HepG2 (cell line): ENCODE data around the gene FER1L5. TPM values are rescaled to one million over a fixed set of nuclear protein-coding genes. Genes with fewer than 3 reads are reported as not detected.

Experiments used
- ATAC-seq: fragments of 200-7000 bp; cut with Tn5 transposase; 3 replicates; pipeline ENCODE4 v1.9.1; 2020; ENCODE audit warnings: mild to moderate bottlenecking, moderate library complexity
- BruUV-seq: library from RNA; stranded (reverse); fragments of 400-500 nt; replicated peaks from 2 replicates; lab custom pipeline; 2021; lab: Mats Ljungman, UMichigan
- CTCF ChIA-PET: fragments of 300-600 bp; formaldehyde crosslinking; extraction: SDS; loops from one replicate; lab custom pipeline; 2021; ENCODE audit warnings: low total read pairs, inconsistent platforms, low intra/inter-chr PET ratio; lab: Yijun Ruan, JAX
- POLR2A ChIA-PET: fragments of 350-600 bp; sonication (Branson Sonifier 250); formaldehyde crosslinking; loops from one replicate; lab custom pipeline; 2020; ENCODE audit warnings: antibody characterized with exemption, inconsistent platforms; lab: Yijun Ruan, JAX
- DNase-seq: peaks from one replicate; pipeline ENCODE4 v3.0.0-alpha.2; 2015; ENCODE audit warnings: low spot score
- FAIRE-seq: peaks from 3 replicates; lab custom pipeline; 2011; peaks lifted over from hg19 to GRCh38; lab: Jason Lieb, UNC
- H2AFZ ChIP-seq: one replicate; pipeline ENCODE4 v1.6.1; 2011; ENCODE audit warnings: low read length, inconsistent platforms
- H3K27ac ChIP-seq: fragments of 300-600 bp; 3 replicates; pipeline ENCODE4 v1.8.0; 2011; ENCODE audit warnings: mixed run types, mild to moderate bottlenecking, mixed read lengths, low read length, inconsistent platforms; ENCODE audit not compliant: insufficient read depth; ENCODE audit errors: extremely low read length
- H3K27me3 ChIP-seq, 2 experiments: fragments of 200-600 bp in 1 of 2; 2 replicates in 1 of 2; 3 replicates in 1 of 2; pipeline versions ENCODE4 v1.6.0 to v1.8.0; 2011; ENCODE audit warnings: low read length in 2 of 2, mild to moderate bottlenecking in 2 of 2, moderate library complexity in 2 of 2, inconsistent platforms in 1 of 2; ENCODE audit not compliant: insufficient read depth in 2 of 2, control insufficient read depth in 1 of 2
- H3K36me3 ChIP-seq, 2 experiments: fragments of 200-600 bp in 1 of 2; replicated peaks in 1 of 2; 2 replicates in 1 of 2; 3 replicates in 1 of 2; pipeline versions ENCODE4 v1.5.1 to v1.8.0; 2011; ENCODE audit warnings: low read length in 2 of 2, inconsistent platforms in 1 of 2; ENCODE audit not compliant: insufficient read depth in 2 of 2, control insufficient read depth in 1 of 2
- H3K4me1 ChIP-seq: 2 replicates; pipeline ENCODE4 v1.5.1; 2012; ENCODE audit warnings: low read length, inconsistent platforms; ENCODE audit not compliant: insufficient read depth
- H3K4me2 ChIP-seq: 2 replicates; pipeline ENCODE4 v1.6.0; 2011; ENCODE audit warnings: low read depth, low read length, inconsistent platforms
- H3K4me3 ChIP-seq, 3 experiments: fragments of 200-600 bp in 1 of 3; sonication (generic), shearing (Covaris generic) in 1 of 3; replicated peaks in 1 of 3; 2 replicates each; pipeline ENCODE4 v1.5.1; 2011 to 2016; ENCODE audit warnings: low read length in 3 of 3, inconsistent platforms in 2 of 3, low read depth in 2 of 3, mild to moderate bottlenecking in 2 of 3, control low read depth in 1 of 3, mixed read lengths in 1 of 3; ENCODE audit not compliant: insufficient read depth in 1 of 3
- H3K79me2 ChIP-seq: one replicate; pipeline ENCODE4 v1.6.1; 2011; ENCODE audit warnings: low read length, inconsistent platforms; ENCODE audit not compliant: insufficient read depth
- H3K9ac ChIP-seq: 2 replicates; pipeline ENCODE4 v1.6.0; 2011; ENCODE audit warnings: mild to moderate bottlenecking, low read depth, low read length, inconsistent platforms; ENCODE audit not compliant: insufficient read depth
- H3K9me3 ChIP-seq: 2 replicates; pipeline ENCODE4 v1.5.1; 2012; ENCODE audit warnings: mild to moderate bottlenecking, low read length
- H4K20me1 ChIP-seq: 2 replicates; pipeline ENCODE4 v1.6.0; 2011; ENCODE audit warnings: inconsistent platforms, mild to moderate bottlenecking, low read length, moderate library complexity; ENCODE audit not compliant: insufficient read depth
- BRCA1 ChIP-seq: sonication (generic); formaldehyde crosslinking; IDR thresholded peaks from 2 replicates; pipeline ENCODE4 v1.4.0; 2020; ENCODE audit warnings: missing genetic modification reagents
- KDM5B ChIP-seq: sonication (generic); formaldehyde crosslinking; IDR thresholded peaks from 2 replicates; pipeline ENCODE4 v1.4.0; 2020; ENCODE audit warnings: missing genetic modification reagents, mild to moderate bottlenecking, borderline replicate concordance
- MATR3 ChIP-seq: sonication (generic); formaldehyde crosslinking; IDR thresholded peaks from 2 replicates; pipeline ENCODE4 v1.4.0; 2020; ENCODE audit warnings: missing genetic modification reagents
- TOE1 ChIP-seq: sonication (generic); formaldehyde crosslinking; IDR thresholded peaks from 2 replicates; pipeline ENCODE4 v1.4.0; 2020; ENCODE audit warnings: mild to moderate bottlenecking, missing genetic modification reagents
- ZNF138 ChIP-seq: sonication (generic); formaldehyde crosslinking; IDR thresholded peaks from 2 replicates; pipeline ENCODE4 v1.5.0; 2020; ENCODE audit warnings: mild to moderate bottlenecking, low read depth, missing genetic modification reagents
- WGBS: methylation state at CpG from one replicate; pipeline ENCODE4 v1.1.6; 2017; ENCODE audit warnings: low lambda C conversion rate; 5-methylcytosine and 5-hydroxymethylcytosine counted together
- in situ Hi-C: cut with HindIII; loops from 2 replicates; pipeline ENCODE4 v1.10.0; 2017; ENCODE audit warnings: low pct_unique_long_range_greater_than_20kb; ENCODE audit not compliant: extremely low pct_ligation_motif_present
- intact Hi-C: fragments of 100-400 bp; cut with micrococcal nuclease; formaldehyde crosslinking; loops from one replicate; pipeline ENCODE4 v1.10.0; 2022; ENCODE audit not compliant: unreplicated experiment
- polyA plus RNA-seq, 8 experiments: library from polyadenylated mRNA; depleted of rRNA in 3 of 8; stranded (reverse) in 7 of 8; unstranded in 1 of 8; fragments of >200 nt; fragmentation: Illumina TruSeq in 4 of 8; extraction: Trizol in 4 of 8; gene quantifications; 2 replicates each; pipeline versions ENCODE4 v1.2.1 to v1.2.3, GENCODE V29; 2011 to 2016; ENCODE audit warnings: low read depth in 4 of 8, missing spikeins in 1 of 8, mixed read lengths in 1 of 8; ENCODE audit not compliant: insufficient read depth in 1 of 8
- total RNA-seq, 5 experiments: library from RNA; depleted of rRNA; stranded (reverse); fragments of >200 nt; fragmentation: Illumina TruSeq; extraction: Trizol; gene quantifications; 2 replicates each; pipeline ENCODE4 v1.2.3, GENCODE V29; 2016; ENCODE audit warnings: low read depth in 1 of 5
- TF ChIP-seq, protein P1 (sequence below): sonication (generic); formaldehyde crosslinking; IDR thresholded peaks from 2 replicates; pipeline ENCODE4 v1.5.0; 2020; ENCODE audit warnings: mild to moderate bottlenecking, missing genetic modification reagents

The FER1L5 gene
- total and polyA plus RNA-seq, 2 of the 13 experiments (the other 11 are each of a cell fraction or from before 2014, with no cell fraction given): 0.02 to 0.08 TPM

DNA sequence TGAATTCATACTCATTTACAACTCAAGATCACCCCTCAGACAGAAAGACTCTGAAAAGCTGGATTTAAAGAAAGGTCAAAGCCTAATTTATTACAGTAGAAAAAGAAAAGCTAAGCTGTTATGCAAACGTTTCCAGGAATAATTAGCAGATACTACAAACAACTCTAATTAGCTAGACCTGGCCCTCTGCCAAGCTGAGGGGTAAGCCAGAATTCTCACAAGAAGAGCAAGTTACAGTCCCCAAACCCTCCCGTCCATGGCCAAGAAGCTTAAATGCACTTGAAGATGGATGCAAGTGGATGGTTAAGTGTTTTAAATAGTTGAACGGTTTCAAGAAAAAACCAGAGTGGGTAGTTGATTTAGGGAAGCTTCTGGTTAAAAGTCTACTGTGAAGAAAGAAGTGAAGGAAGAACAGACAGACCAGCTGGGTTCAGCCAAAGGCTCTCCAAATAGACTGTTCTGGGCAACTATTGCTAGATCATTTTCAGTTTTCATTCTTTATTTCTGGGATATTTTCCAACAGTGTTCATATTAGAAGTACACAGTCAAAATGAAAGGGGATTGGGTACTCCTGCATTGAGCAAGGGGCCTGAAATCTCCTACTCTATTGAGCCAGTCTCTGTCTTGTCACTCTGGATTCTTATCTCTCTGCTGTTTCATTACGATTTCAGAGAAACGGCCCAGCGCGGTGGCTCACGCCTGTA is 92.5 kb downstream of the FER1L5 start:
- POLR2A ChIA-PET: no interaction called here
- in situ Hi-C loops: no loop called here
- Histone ChIP-seq H3K79me2 (peaks cover 25% of the 10 kb centered on the region), H3K9me3 (no peaks in the 10 kb centered on the region), H3K9ac (no peak overlapping the region), H4K20me1 (no peaks in the 10 kb centered on the region), H3K27me3 (no peaks in the 10 kb centered on the region; a peak in 1 of 5 replicates), H3K27ac (no peak overlapping the region), H3K4me3 (no peak overlapping the region), H3K4me1 (peaks cover 16% of the 10 kb centered on the region), H3K4me2 (no peak overlapping the region), H3K36me3 (peaks cover 23 to 63% of the 10 kb centered on the region in 2 experiments), H2AFZ (no peak overlapping the region)
- no peak for ATAC-seq
- BruUV-seq: no TSS peak
- 92% methylated on average over 8 of the region's 8 CpGs for WGBS
- no peak for TF ChIP-seq ZNF138
- no peak for TF ChIP-seq BRCA1 (CRISPR knock-in tag)
- no peak for TF ChIP-seq TOE1 (CRISPR knock-in tag)
- no peak for TF ChIP-seq KDM5B (CRISPR knock-in tag)
- TF ChIP-seq MATR3: no peak
- TF ChIP-seq, protein P1, sequence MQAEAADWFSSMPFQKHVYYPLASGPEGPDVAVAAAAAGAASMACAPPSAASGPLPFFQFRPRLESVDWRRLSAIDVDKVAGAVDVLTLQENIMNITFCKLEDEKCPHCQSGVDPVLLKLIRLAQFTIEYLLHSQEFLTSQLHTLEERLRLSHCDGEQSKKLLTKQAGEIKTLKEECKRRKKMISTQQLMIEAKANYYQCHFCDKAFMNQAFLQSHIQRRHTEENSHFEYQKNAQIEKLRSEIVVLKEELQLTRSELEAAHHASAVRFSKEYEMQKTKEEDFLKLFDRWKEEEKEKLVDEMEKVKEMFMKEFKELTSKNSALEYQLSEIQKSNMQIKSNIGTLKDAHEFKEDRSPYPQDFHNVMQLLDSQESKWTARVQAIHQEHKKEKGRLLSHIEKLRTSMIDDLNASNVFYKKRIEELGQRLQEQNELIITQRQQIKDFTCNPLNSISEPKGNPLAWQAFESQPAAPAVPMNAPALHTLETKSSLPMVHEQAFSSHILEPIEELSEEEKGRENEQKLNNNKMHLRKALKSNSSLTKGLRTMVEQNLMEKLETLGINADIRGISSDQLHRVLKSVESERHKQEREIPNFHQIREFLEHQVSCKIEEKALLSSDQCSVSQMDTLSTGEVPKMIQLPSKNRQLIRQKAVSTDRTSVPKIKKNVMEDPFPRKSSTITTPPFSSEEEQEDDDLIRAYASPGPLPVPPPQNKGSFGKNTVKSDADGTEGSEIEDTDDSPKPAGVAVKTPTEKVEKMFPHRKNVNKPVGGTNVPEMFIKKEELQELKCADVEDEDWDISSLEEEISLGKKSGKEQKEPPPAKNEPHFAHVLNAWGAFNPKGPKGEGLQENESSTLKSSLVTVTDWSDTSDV (CRISPR knock-in tag): no peak
- no peak for FAIRE-seq
- intact Hi-C loops: no loop called here
- CTCF ChIA-PET: no interaction called here
- no peak for DNase-seq
